NT2/D1 (cell line): Measurements from ENCODE around the gene RPL12.

ENCODE experiments used
- SUZ12 ChIP-seq: IDR thresholded peaks from 2 replicates; pipeline ENCODE4 v1.6.1; 2011; ENCODE audit not compliant: insufficient read length, insufficient read depth; ENCODE audit errors: extremely low read depth
- YY1 ChIP-seq: IDR thresholded peaks from 2 replicates; pipeline ENCODE4 v1.6.1; 2011; ENCODE audit not compliant: insufficient read length, insufficient read depth
- ZNF274 ChIP-seq: IDR thresholded peaks from 2 replicates; pipeline ENCODE4 v1.6.1; 2011; ENCODE audit warnings: mild to moderate bottlenecking, low read depth, low read length

GRCh38 chr9:127463382-127463781 is 12.2 kb upstream of the RPL12 start:
- TF ChIP-seq YY1, result no peak
- TF ChIP-seq SUZ12, result no peak
- TF ChIP-seq ZNF274, result no peak
